GM15510 (cell line): ENCODE results near the gene RBM47.

Experiments
- POLR2A ChIP-seq: IDR thresholded peaks from 3 replicates; pipeline ENCODE4 v1.6.1; 2011; ENCODE audit warnings: borderline replicate concordance; ENCODE audit not compliant: insufficient read length; ENCODE audit errors: extremely low read depth

The RBM47 gene

GRCh38 chr4:40399578-40399977, 230.1 kb downstream of the RBM47 start:
- TF ChIP-seq POLR2A: no peak

- TF ChIP-seq POLR2A: no peak
These were observed 233.5 kb downstream of the RBM47 start for GRCh38 chr4:40395908-40396793.

GRCh38 chr4:40395166-40395900, 234.3 kb downstream of the RBM47 start:
- no peak for TF ChIP-seq POLR2A

- TF ChIP-seq POLR2A: no peak
These were observed 235.4 kb downstream of the RBM47 start for GRCh38 chr4:40394236-40394635.

- no peak for TF ChIP-seq POLR2A
These were observed 239.7 kb downstream of the RBM47 start for GRCh38 chr4:40389986-40390385.

- no peak for TF ChIP-seq POLR2A
These were observed 241.4 kb downstream of the RBM47 start for GRCh38 chr4:40388239-40388638.

- no peak for TF ChIP-seq POLR2A
These were observed 249.0 kb downstream of the RBM47 start for GRCh38 chr4:40380647-40381046.

GRCh38 chr4:40379248-40379647, 250.4 kb downstream of the RBM47 start:
- TF ChIP-seq POLR2A: no peak

- TF ChIP-seq POLR2A: no peak
These were observed 251.0 kb downstream of the RBM47 start for GRCh38 chr4:40378619-40379018.

GRCh38 chr4:40377512-40378365, 251.9 kb downstream of the RBM47 start:
- TF ChIP-seq POLR2A: no peak

- TF ChIP-seq POLR2A: no peak
These were observed 254.0 kb downstream of the RBM47 start for GRCh38 chr4:40375620-40376019.

- no peak for TF ChIP-seq POLR2A
These were observed 254.6 kb downstream of the RBM47 start for GRCh38 chr4:40375095-40375494.

- TF ChIP-seq POLR2A: no peak
These were observed 256.0 kb downstream of the RBM47 start for GRCh38 chr4:40373636-40374035.
